ENCODE results near the gene PRKCE.

- TF ChIP-seq CTCF (IDR thresholded peaks at IDR 0.05; ENCODE audit: poor library complexity) = no peak
- TF ChIP-seq EZH2phosphoT487 (IDR thresholded peaks at IDR 0.05; ENCODE audit: low read depth, severe bottlenecking, unreplicated experiment) = no peak
Observed at GRCh38 chr2:45871541-45871940, 220.1 kb downstream of the PRKCE start.
